SK-N-SH treated with all-trans-retinoic acid at 6 μM for 48 hours (cell line): ENCODE measurements around the gene XCR1.

Experiments
- ATAC-seq: fragments of 200-7000 bp; cut with Tn5 transposase; 3 replicates; pipeline ENCODE4 v1.9.1; 2020; ENCODE audit warnings: mild to moderate bottlenecking, moderate library complexity
- ARNTL ChIP-seq: fragments of 450-650 bp; formaldehyde crosslinking; IDR thresholded peaks from 2 replicates; pipeline ENCODE4 v1.5.0; 2020; ENCODE audit warnings: low read depth, mild to moderate bottlenecking, moderate library complexity, borderline replicate concordance
- CREB5 ChIP-seq: fragments of 250-450 bp; sonication (Bioruptor Pico); IDR thresholded peaks from 2 replicates; pipeline ENCODE4 v1.5.1; 2020; ENCODE audit warnings: low read depth, mild to moderate bottlenecking, moderate library complexity
- CSDC2 ChIP-seq: fragments of 250-450 bp; sonication (Bioruptor Pico); IDR thresholded peaks from 2 replicates; pipeline ENCODE4 v1.5.0; 2020; ENCODE audit warnings: mild to moderate bottlenecking, moderate library complexity
- CSRNP3 ChIP-seq: fragments of 250-450 bp; sonication (Bioruptor Pico); IDR thresholded peaks from 2 replicates; pipeline ENCODE4 v1.5.1; 2021; ENCODE audit warnings: mild to moderate bottlenecking, moderate library complexity
- ESRRG ChIP-seq: fragments of 250-450 bp; sonication (Bioruptor Pico); IDR thresholded peaks from 2 replicates; pipeline ENCODE4 v1.6.1; 2021; ENCODE audit warnings: mild to moderate bottlenecking
- GLIS3 ChIP-seq: fragments of 250-450 bp; sonication (Bioruptor Pico); IDR thresholded peaks from 2 replicates; pipeline ENCODE4 v1.5.0; 2020; ENCODE audit warnings: mild to moderate bottlenecking, moderate library complexity
- ISL1 ChIP-seq: fragments of 250-450 bp; sonication (Bioruptor Pico); IDR thresholded peaks from 2 replicates; pipeline ENCODE4 v2.1.2; 2022; ENCODE audit warnings: mild to moderate bottlenecking, moderate library complexity
- PATZ1 ChIP-seq: fragments of 250-450 bp; sonication (Bioruptor Pico); IDR thresholded peaks from 2 replicates; pipeline ENCODE4 v1.8.0; 2020; ENCODE audit warnings: mild to moderate bottlenecking, moderate library complexity, borderline replicate concordance
- POU6F1 ChIP-seq: fragments of 250-450 bp; sonication (Bioruptor Pico); IDR thresholded peaks from 2 replicates; pipeline ENCODE4 v1.8.0; 2021; ENCODE audit warnings: low read depth, mild to moderate bottlenecking, moderate library complexity, borderline replicate concordance
- PPARA ChIP-seq: fragments of 250-450 bp; sonication (Bioruptor Pico); IDR thresholded peaks from 2 replicates; pipeline ENCODE4 v1.5.0; 2020; ENCODE audit warnings: mild to moderate bottlenecking, borderline replicate concordance
- RARB ChIP-seq: fragments of 250-450 bp; sonication (Bioruptor Pico); IDR thresholded peaks from 2 replicates; pipeline ENCODE4 v1.8.0; 2021; ENCODE audit warnings: mild to moderate bottlenecking, moderate library complexity
- TCF4 ChIP-seq: fragments of 250-450 bp; sonication (Bioruptor Pico); IDR thresholded peaks from 2 replicates; pipeline ENCODE4 v1.8.0; 2021; ENCODE audit warnings: mild to moderate bottlenecking, moderate library complexity, borderline replicate concordance
- ZC3H10 ChIP-seq: fragments of 250-450 bp; sonication (Bioruptor Pico); IDR thresholded peaks from 2 replicates; pipeline ENCODE4 v1.5.1; 2021; ENCODE audit warnings: mild to moderate bottlenecking, moderate library complexity
- ZNF565 ChIP-seq: fragments of 450-650 bp; formaldehyde crosslinking; conservative IDR thresholded peaks from 2 replicates; pipeline ENCODE4 v1.5.0; 2020; ENCODE audit warnings: low read depth, mild to moderate bottlenecking, moderate library complexity
- ZNF70 ChIP-seq: fragments of 450-650 bp; formaldehyde crosslinking; IDR thresholded peaks from 2 replicates; pipeline ENCODE4 v1.5.0; 2020; ENCODE audit warnings: mild to moderate bottlenecking, moderate library complexity
- ZNF8 ChIP-seq: fragments of 450-650 bp; formaldehyde crosslinking; IDR thresholded peaks from 2 replicates; pipeline ENCODE4 v1.5.0; 2020; ENCODE audit warnings: mild to moderate bottlenecking, moderate library complexity

The XCR1 gene

GRCh38 chr3:45981346-45982074 lies 45.8 kb downstream of the XCR1 start:
- ATAC-seq: no peak; the same call in 2 of the 3 replicates
- TF ChIP-seq RARB (CRISPR knock-in tag): no peak
- TF ChIP-seq ZC3H10 (CRISPR knock-in tag): no peak
- TF ChIP-seq ESRRG (CRISPR knock-in tag): no peak
- no peak for TF ChIP-seq ZNF565 (CRISPR knock-in tag)
- TF ChIP-seq POU6F1 (CRISPR knock-in tag): no peak

- no peak for ATAC-seq
These were observed 46.5 kb downstream of the XCR1 start for GRCh38 chr3:45980819-45981218.

GRCh38 chr3:45980229-45980813 lies 47.0 kb downstream of the XCR1 start:
- ATAC-seq: no peak
- TF ChIP-seq GLIS3 (CRISPR knock-in tag): no peak
- TF ChIP-seq ZC3H10 (CRISPR knock-in tag): no peak
- TF ChIP-seq CREB5 (CRISPR knock-in tag): no peak
- TF ChIP-seq TCF4 (CRISPR knock-in tag): no peak
- TF ChIP-seq PPARA (CRISPR knock-in tag): no peak
- no peak for TF ChIP-seq ISL1 (CRISPR knock-in tag)
- TF ChIP-seq ZNF565 (CRISPR knock-in tag): no peak
- TF ChIP-seq PATZ1: no peak
- TF ChIP-seq CSDC2 (CRISPR knock-in tag): no peak
- TF ChIP-seq ESRRG (CRISPR knock-in tag): no peak
- no peak for TF ChIP-seq ZNF70 (CRISPR knock-in tag)

More at GRCh38 chr3:45980819-45981218, 46.5 kb downstream of the XCR1 start:
- no peak for TF ChIP-seq PATZ1

GRCh38 chr3:45979378-45979777 lies 47.9 kb downstream of the XCR1 start:
- ATAC-seq: no peak
- TF ChIP-seq ZNF8 (CRISPR knock-in tag) (no peak), CSRNP3 (no peak), ARNTL (no peak), GLIS3 (CRISPR knock-in tag) (no peak), PPARA (CRISPR knock-in tag) (no peak), ISL1 (CRISPR knock-in tag) (no peak), ZNF70 (CRISPR knock-in tag) (no peak)
